ENCODE data around the gene POLR2H.
"Not testable (repeated sequence)": the region's sequence is repeated elsewhere in the genome, so short reads cannot be mapped to it uniquely, and the experiment has no call there.

Gene POLR2H

GRCh38 chr3:184335661-184336546, 25.6 kb upstream of the POLR2H start:
- DNase-seq, result peak; percentile 90

- DNase-seq, result no peak
Measured at GRCh38 chr3:184336547-184337398, 24.7 kb upstream of the POLR2H start.

GRCh38 chr3:184337399-184337714, 24.2 kb upstream of the POLR2H start, which contains the start of gene FAM131A:
TSS of gene FAM131A (plus strand) at chr3:184337600. CDS start at chr3:184337631, 31 bp downstream.
- DNase-seq, result no peak

- DNase-seq, result no peak
Measured at GRCh38 chr3:184337981-184338380, 23.5 kb upstream of the POLR2H start.

GRCh38 chr3:184338511-184338945, 23.0 kb upstream of the POLR2H start:
- DNase-seq, result peak; percentile 37

GRCh38 chr3:184339001-184339400, 22.5 kb upstream of the POLR2H start:
- no peak for DNase-seq

- not testable (repeated sequence) for DNase-seq
Measured at GRCh38 chr3:184339451-184340135, 21.9 kb upstream of the POLR2H start.

- DNase-seq, result no peak
Measured at GRCh38 chr3:184341925-184342324, 19.6 kb upstream of the POLR2H start.

- DNase-seq, result no peak
Measured at GRCh38 chr3:184343200-184343876, 18.2 kb upstream of the POLR2H start.

- DNase-seq, result no peak
Measured at GRCh38 chr3:184344579-184345316, 16.8 kb upstream of the POLR2H start.

GRCh38 chr3:184345317-184346144, 16.0 kb upstream of the POLR2H start:
- DNase-seq, result peak; percentile 9

- DNase-seq, result no peak
Measured at GRCh38 chr3:184346480-184347190, 14.9 kb upstream of the POLR2H start.

- DNase-seq, result no peak
Measured at GRCh38 chr3:184347321-184348056, 14.0 kb upstream of the POLR2H start.

- no peak for DNase-seq
Measured at GRCh38 chr3:184348057-184348382, 13.5 kb upstream of the POLR2H start.

- DNase-seq, result no peak
Measured at GRCh38 chr3:184349563-184350470, 11.7 kb upstream of the POLR2H start.

GRCh38 chr3:184350618-184351017, 10.9 kb upstream of the POLR2H start:
- no peak for DNase-seq

GRCh38 chr3:184351511-184352148, 9.9 kb upstream of the POLR2H start:
- DNase-seq, result no peak

All from CD4-positive, alpha-beta T cell treated with Interleukin-21 for 1 hour (primary cell).